Sigmoid colon (tissue), 4 donors: Measurements from ENCODE around the gene SEMA4C.

Experiments
- CTCF ChIP-seq, 4 experiments: fragments of 450-650 bp in 3 of 4; fragments of 200-600 bp in 1 of 4; IDR thresholded peaks; one replicate each; pipeline ENCODE4 v1.5.1; 2016 to 2019; ENCODE audit warnings: antibody characterized with exemption in 4 of 4, mild to moderate bottlenecking in 3 of 4, moderate library complexity in 2 of 4
- EP300 ChIP-seq, 4 donors: sonication (generic); formaldehyde crosslinking; IDR thresholded peaks; one replicate each; pipeline ENCODE4 v1.6.1; 2017; ENCODE audit warnings: antibody characterized with exemption in 4 of 4
- POLR2A ChIP-seq, 2 donors: fragments of 450-650 bp; IDR thresholded peaks; one replicate each; pipeline ENCODE4 v1.6.1; 2016; ENCODE audit warnings: antibody characterized with exemption in 2 of 2, mild to moderate bottlenecking in 2 of 2, moderate library complexity in 2 of 2
- POLR2AphosphoS5 ChIP-seq, 4 donors: sonication (generic); formaldehyde crosslinking; IDR thresholded peaks; one replicate each; pipeline ENCODE4 v1.6.1; 2017; ENCODE audit warnings: antibody characterized with exemption in 4 of 4

- TF ChIP-seq POLR2A (IDR thresholded peaks at IDR 0.05) (no peak), CTCF (IDR thresholded peaks at IDR 0.05) (no peak), EP300 (IDR thresholded peaks at IDR 0.05) (no peak), POLR2AphosphoS5 (IDR thresholded peaks at IDR 0.05) (no peak)
Measured at GRCh38 chr2:96891591-96892333, 21.9 kb upstream of the SEMA4C start.
